SU-DHL-6 (cell line): ENCODE measurements around the gene ZNF592.

Experiments used
- H2AFZ ChIP-seq: fragments of 200-600 bp; sonication (generic); 2 replicates; pipeline ENCODE4 v1.6.1; 2014; ENCODE audit warnings: low read depth, mild to moderate bottlenecking, moderate library complexity, mixed read lengths, antibody characterized with exemption, low read length; ENCODE audit not compliant: severe bottlenecking
- H3F3A ChIP-seq: fragments of 200-600 bp; shearing (Covaris generic); 2 replicates; pipeline ENCODE4 v1.6.0; 2016; ENCODE audit warnings: antibody characterized with exemption, mild to moderate bottlenecking; ENCODE audit not compliant: insufficient read depth
- H3K27ac ChIP-seq: fragments of 200-600 bp; sonication (generic); 2 replicates; pipeline ENCODE4 v1.5.1; 2016; ENCODE audit warnings: low read depth, mild to moderate bottlenecking, low read length, moderate library complexity, mixed read lengths
- H3K27me3 ChIP-seq: fragments of 200-600 bp; sonication (generic), shearing (Covaris generic); 2 replicates; pipeline ENCODE4 v1.6.0; 2014; ENCODE audit warnings: mild to moderate bottlenecking, low read length
- H3K36me3 ChIP-seq: fragments of 200-600 bp; sonication (generic); 2 replicates; pipeline ENCODE4 v1.6.1; 2014; ENCODE audit warnings: mild to moderate bottlenecking, low read length, mixed read lengths
- H3K4me2 ChIP-seq: fragments of 300-600, 200-600 bp; shearing (Covaris generic), sonication (generic); 2 replicates; pipeline ENCODE4 v1.6.0; 2014; ENCODE audit warnings: low read length, low read depth, mild to moderate bottlenecking; ENCODE audit not compliant: poor library complexity, severe bottlenecking
- H3K4me3 ChIP-seq: fragments of 200-600 bp; sonication (generic); 2 replicates; pipeline ENCODE4 v1.5.1; 2014; ENCODE audit warnings: antibody characterized with exemption, low read length, mild to moderate bottlenecking, mixed read lengths; ENCODE audit not compliant: insufficient read depth, poor library complexity, severe bottlenecking
- H3K79me2 ChIP-seq: fragments of 200-600 bp; sonication (generic); 2 replicates; pipeline ENCODE4 v1.6.1; 2014; ENCODE audit warnings: mild to moderate bottlenecking, low read length, moderate library complexity; ENCODE audit not compliant: insufficient read depth
- H3K9ac ChIP-seq: fragments of 200-600 bp; sonication (generic); 2 replicates; pipeline ENCODE4 v1.7.0; 2014; ENCODE audit warnings: mild to moderate bottlenecking, low read length
- H3K9me2 ChIP-seq: fragments of 200-600 bp; sonication (generic); replicated peaks from 2 replicates; pipeline ENCODE4 v1.6.1; 2014; ENCODE audit warnings: low read length; ENCODE audit not compliant: insufficient read depth
- H3K9me3 ChIP-seq: fragments of 200-600 bp; sonication (generic); 2 replicates; pipeline ENCODE4 v1.6.1; 2014; ENCODE audit warnings: low read length, mixed read lengths; ENCODE audit not compliant: insufficient read depth
- H4K20me1 ChIP-seq: fragments of 200-600 bp; sonication (generic); 2 replicates; pipeline ENCODE4 v1.6.1; 2014; ENCODE audit warnings: low read depth, mild to moderate bottlenecking, antibody characterized with exemption, low read length, moderate library complexity, mixed read lengths
- EZH2phosphoT487 ChIP-seq: fragments of 200-600 bp; sonication (generic), shearing (Covaris generic); conservative IDR thresholded peaks from 2 replicates; pipeline ENCODE4 v1.6.1; 2018; ENCODE audit warnings: mild to moderate bottlenecking, antibody characterized with exemption, low read length, moderate library complexity, mixed read lengths
- TF ChIP-seq, protein P1 (sequence below): fragments of 200-600 bp; sonication (generic); IDR thresholded peaks from one replicate; pipeline ENCODE4 v1.5.1; 2017; ENCODE audit warnings: antibody characterized with exemption, mild to moderate bottlenecking, low read length, moderate library complexity; ENCODE audit not compliant: insufficient read depth, poor library complexity, severe bottlenecking

ZNF592 gene, protein sequence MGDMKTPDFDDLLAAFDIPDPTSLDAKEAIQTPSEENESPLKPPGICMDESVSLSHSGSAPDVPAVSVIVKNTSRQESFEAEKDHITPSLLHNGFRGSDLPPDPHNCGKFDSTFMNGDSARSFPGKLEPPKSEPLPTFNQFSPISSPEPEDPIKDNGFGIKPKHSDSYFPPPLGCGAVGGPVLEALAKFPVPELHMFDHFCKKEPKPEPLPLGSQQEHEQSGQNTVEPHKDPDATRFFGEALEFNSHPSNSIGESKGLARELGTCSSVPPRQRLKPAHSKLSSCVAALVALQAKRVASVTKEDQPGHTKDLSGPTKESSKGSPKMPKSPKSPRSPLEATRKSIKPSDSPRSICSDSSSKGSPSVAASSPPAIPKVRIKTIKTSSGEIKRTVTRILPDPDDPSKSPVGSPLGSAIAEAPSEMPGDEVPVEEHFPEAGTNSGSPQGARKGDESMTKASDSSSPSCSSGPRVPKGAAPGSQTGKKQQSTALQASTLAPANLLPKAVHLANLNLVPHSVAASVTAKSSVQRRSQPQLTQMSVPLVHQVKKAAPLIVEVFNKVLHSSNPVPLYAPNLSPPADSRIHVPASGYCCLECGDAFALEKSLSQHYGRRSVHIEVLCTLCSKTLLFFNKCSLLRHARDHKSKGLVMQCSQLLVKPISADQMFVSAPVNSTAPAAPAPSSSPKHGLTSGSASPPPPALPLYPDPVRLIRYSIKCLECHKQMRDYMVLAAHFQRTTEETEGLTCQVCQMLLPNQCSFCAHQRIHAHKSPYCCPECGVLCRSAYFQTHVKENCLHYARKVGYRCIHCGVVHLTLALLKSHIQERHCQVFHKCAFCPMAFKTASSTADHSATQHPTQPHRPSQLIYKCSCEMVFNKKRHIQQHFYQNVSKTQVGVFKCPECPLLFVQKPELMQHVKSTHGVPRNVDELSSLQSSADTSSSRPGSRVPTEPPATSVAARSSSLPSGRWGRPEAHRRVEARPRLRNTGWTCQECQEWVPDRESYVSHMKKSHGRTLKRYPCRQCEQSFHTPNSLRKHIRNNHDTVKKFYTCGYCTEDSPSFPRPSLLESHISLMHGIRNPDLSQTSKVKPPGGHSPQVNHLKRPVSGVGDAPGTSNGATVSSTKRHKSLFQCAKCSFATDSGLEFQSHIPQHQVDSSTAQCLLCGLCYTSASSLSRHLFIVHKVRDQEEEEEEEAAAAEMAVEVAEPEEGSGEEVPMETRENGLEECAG (N-terminal part only)

DNA sequence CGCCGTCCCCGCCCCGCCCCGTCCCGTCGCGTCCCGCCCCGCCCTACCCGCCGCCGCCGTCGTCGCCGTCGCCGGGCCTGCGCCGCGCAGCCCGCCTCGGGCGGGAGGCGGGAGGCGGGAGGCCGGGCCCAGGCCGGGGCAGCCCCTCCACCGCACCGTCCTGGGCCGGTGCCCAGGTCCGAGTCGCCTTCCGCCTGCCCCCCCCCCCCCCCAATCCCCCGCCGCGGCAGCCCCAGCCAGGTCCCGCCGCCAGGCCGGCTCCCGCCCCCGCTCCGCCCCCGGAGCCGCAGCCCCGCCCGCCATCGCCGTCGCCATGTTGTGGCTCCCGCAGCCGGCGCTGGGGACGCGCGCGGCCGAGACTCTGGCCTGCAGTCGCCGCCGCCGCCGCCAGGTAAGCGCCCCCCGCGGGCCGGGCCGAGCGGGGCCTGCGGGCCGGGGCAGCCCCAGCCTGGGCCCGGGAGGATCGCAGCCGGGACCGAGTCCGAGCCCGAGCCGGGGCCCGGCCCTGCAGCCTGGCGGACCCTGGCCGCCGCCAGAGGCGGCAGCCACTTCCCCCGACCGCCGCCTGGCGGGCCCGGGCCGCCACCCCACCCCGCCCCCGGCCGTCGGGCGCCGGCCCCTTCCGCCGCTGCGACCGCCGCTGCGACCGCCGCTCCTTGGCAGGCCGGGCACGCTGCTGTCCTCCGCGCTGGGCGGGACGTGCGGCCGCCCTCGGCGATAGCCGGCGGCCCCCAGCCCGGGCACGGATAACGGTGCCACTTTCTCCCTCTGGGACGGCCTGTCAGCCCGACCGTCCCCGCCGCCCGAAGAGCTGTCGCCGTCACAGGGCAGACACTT, at the start of gene ZNF592:
TSS of gene ZNF592 (plus strand) at position 319 of the 837 bp plus-strand sequence. CDS start 34,084 bp downstream, outside the sequence.
- Histone ChIP-seq H3K36me3 (no peaks in the 10 kb centered on the region), H3K4me3 (peak within 1 kb of the TSS; percentile 85), H3K9ac (peak within 1 kb of the TSS; percentile 81), H3K79me2 (peaks cover 48% of the 10 kb centered on the region), H4K20me1 (peaks cover 11% of the 10 kb centered on the region), H3K9me3 (no peaks in the 10 kb centered on the region), H3K9me2 (no peaks in the 10 kb centered on the region), H3K27ac (peak within 1 kb of the TSS; percentile 75), H3K4me2 (peak within 1 kb of the TSS; percentile 71), H3F3A (peaks cover 16% of the 10 kb centered on the region), H3K27me3 (no peaks in the 10 kb centered on the region), H2AFZ (peak within 1 kb of the TSS; percentile 40)
- TF ChIP-seq, protein P1, sequence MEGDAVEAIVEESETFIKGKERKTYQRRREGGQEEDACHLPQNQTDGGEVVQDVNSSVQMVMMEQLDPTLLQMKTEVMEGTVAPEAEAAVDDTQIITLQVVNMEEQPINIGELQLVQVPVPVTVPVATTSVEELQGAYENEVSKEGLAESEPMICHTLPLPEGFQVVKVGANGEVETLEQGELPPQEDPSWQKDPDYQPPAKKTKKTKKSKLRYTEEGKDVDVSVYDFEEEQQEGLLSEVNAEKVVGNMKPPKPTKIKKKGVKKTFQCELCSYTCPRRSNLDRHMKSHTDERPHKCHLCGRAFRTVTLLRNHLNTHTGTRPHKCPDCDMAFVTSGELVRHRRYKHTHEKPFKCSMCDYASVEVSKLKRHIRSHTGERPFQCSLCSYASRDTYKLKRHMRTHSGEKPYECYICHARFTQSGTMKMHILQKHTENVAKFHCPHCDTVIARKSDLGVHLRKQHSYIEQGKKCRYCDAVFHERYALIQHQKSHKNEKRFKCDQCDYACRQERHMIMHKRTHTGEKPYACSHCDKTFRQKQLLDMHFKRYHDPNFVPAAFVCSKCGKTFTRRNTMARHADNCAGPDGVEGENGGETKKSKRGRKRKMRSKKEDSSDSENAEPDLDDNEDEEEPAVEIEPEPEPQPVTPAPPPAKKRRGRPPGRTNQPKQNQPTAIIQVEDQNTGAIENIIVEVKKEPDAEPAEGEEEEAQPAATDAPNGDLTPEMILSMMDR: no peak
- TF ChIP-seq EZH2phosphoT487: no peak

DNA sequence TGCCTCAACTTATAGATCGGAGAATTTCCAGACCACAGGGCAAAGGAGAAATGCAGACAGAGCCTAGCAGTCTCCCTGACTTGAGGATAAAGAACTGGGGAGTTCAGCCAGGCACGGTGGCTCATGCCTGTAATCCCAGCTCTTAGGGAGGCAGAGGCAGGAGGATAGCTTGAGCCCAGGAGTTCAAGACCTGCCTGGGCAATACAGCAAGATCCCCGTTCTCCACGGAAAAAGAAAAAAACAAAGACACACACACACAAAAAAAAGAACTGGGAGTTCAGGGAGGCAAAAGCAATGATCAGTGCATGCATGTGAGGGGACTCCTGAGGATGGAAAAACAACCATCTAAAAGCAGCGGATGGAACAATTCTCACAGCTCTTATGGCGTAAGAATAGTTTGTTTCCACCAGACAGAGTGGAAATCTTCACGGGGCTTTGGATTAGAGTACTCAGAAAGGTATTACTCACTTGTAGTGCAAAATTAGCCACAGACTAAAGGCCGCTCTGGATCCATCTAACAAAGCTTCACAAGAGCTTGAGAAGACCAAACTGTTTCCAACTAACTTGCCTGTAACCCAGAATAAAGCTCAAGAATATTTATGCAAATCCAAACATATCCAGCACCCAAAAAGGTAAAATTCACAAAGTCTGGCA, 48.7 kb upstream of the ZNF592 start:
- Histone ChIP-seq H3K79me2 (peaks cover 94% of the 10 kb centered on the region), H4K20me1 (peaks cover 16% of the 10 kb centered on the region; the same call in 1 of the 2 replicates), H2AFZ (no peak overlapping the region), H3K9me3 (no peaks in the 10 kb centered on the region), H3K9ac (no peak overlapping the region), H3F3A (peaks cover 10% of the 10 kb centered on the region; the same call in 1 of the 2 replicates), H3K36me3 (no peaks in the 10 kb centered on the region), H3K4me3 (no peak overlapping the region), H3K9me2 (no peaks in the 10 kb centered on the region), H3K27me3 (no peaks in the 10 kb centered on the region), H3K4me2 (no peak overlapping the region), H3K27ac (no peak overlapping the region)
- TF ChIP-seq, protein P1: no peak
- no peak for TF ChIP-seq EZH2phosphoT487
